ENCODE measurements around the gene ELOVL7.

The ELOVL7 gene

GRCh38 chr5:60705144-60705543, 138.9 kb downstream of the ELOVL7 start:
- DNase-seq = no peak

- DNase-seq = no peak
These were observed 140.1 kb downstream of the ELOVL7 start for GRCh38 chr5:60703944-60704343.
